ENCODE results near the gene FAM118A.
"Not testable (repeated sequence)": the region's sequence is repeated elsewhere in the genome, so short reads cannot be mapped to it uniquely, and the experiment has no call there.

Gene FAM118A

GRCh38 chr22:45268958-45269844 lies 40.5 kb upstream of the FAM118A start:
- Histone ChIP-seq H3K27ac (ENCODE audit: low read depth in 2 of 2, low read length in 2 of 2) (peak overlapping the region; percentile 9 to 58), H3K9me3 (ENCODE audit: control insufficient read depth in 2 of 2, low read length in 2 of 2) (no peaks in the 10 kb centered on the region), H3K27me3 (ENCODE audit: control insufficient read depth in 2 of 2, insufficient read depth in 2 of 2, low read length in 2 of 2) (no peaks in the 10 kb centered on the region), H3K9ac (ENCODE audit: low read depth in 1 of 2, low read length in 2 of 2) (peak overlapping the region; percentile 69 to 75), H3K36me3 (ENCODE audit: control insufficient read depth in 2 of 2, insufficient read depth in 2 of 2, low read length in 2 of 2) (no peaks in the 10 kb centered on the region), H3K4me3 (ENCODE audit: low read length in 2 of 2) (peak overlapping the region; percentile 63 to 81), H3K4me1 (ENCODE audit: control insufficient read depth in 2 of 2, insufficient read depth in 2 of 2, low read length in 2 of 2) (peaks cover 32 to 40% of the 10 kb centered on the region in 2 donors)

- Histone ChIP-seq H3K36me3 (ENCODE audit: control insufficient read depth in 2 of 2, insufficient read depth in 2 of 2, low read length in 2 of 2) (no peaks in the 10 kb centered on the region), H3K4me3 (ENCODE audit: low read length in 2 of 2) (no peak overlapping the region), H3K27me3 (ENCODE audit: control insufficient read depth in 2 of 2, insufficient read depth in 2 of 2, low read length in 2 of 2) (no peaks in the 10 kb centered on the region), H3K9me3 (ENCODE audit: control insufficient read depth in 2 of 2, low read length in 2 of 2) (no peaks in the 10 kb centered on the region), H3K4me1 (ENCODE audit: control insufficient read depth in 2 of 2, insufficient read depth in 2 of 2, low read length in 2 of 2) (peaks cover 32 to 40% of the 10 kb centered on the region in 2 donors), H3K9ac (ENCODE audit: low read depth in 1 of 2, low read length in 2 of 2) (no peak overlapping the region), H3K27ac (ENCODE audit: low read depth in 2 of 2, low read length in 2 of 2) (no peak overlapping the region)
These were observed 39.4 kb upstream of the FAM118A start for GRCh38 chr22:45270095-45271020.

GRCh38 chr22:45271667-45272201 lies 38.0 kb upstream of the FAM118A start:
- Histone ChIP-seq H3K36me3 (ENCODE audit: control insufficient read depth in 2 of 2, insufficient read depth in 2 of 2, low read length in 2 of 2) (no peaks in the 10 kb centered on the region), H3K9me3 (ENCODE audit: control insufficient read depth in 2 of 2, low read length in 2 of 2) (no peaks in the 10 kb centered on the region), H3K9ac (ENCODE audit: low read depth in 1 of 2, low read length in 2 of 2) (peak overlapping the region; percentile 32 to 53), H3K4me3 (ENCODE audit: low read length in 2 of 2) (peak overlapping the region in 1 of 2 donors; percentile 7), H3K4me1 (ENCODE audit: control insufficient read depth in 2 of 2, insufficient read depth in 2 of 2, low read length in 2 of 2) (peaks cover 32 to 40% of the 10 kb centered on the region in 2 donors), H3K27me3 (ENCODE audit: control insufficient read depth in 2 of 2, insufficient read depth in 2 of 2, low read length in 2 of 2) (no peaks in the 10 kb centered on the region), H3K27ac (ENCODE audit: low read depth in 2 of 2, low read length in 2 of 2) (peak overlapping the region; percentile 62 to 78)

GRCh38 chr22:45272498-45272897 lies 37.2 kb upstream of the FAM118A start:
- H3K36me3 ChIP-seq (ENCODE audit: control insufficient read depth in 2 of 2, insufficient read depth in 2 of 2, low read length in 2 of 2) = no peaks in the 10 kb centered on the region
- H3K27me3 ChIP-seq (ENCODE audit: control insufficient read depth in 2 of 2, insufficient read depth in 2 of 2, low read length in 2 of 2) = no peaks in the 10 kb centered on the region
- peaks cover 32 to 40% of the 10 kb centered on the region in 2 donors for H3K4me1 ChIP-seq (ENCODE audit: control insufficient read depth in 2 of 2, insufficient read depth in 2 of 2, low read length in 2 of 2)
- H3K27ac ChIP-seq (ENCODE audit: low read depth in 2 of 2, low read length in 2 of 2) = peak overlapping the region; percentile 62 to 78
- H3K9ac ChIP-seq (ENCODE audit: low read depth in 1 of 2, low read length in 2 of 2) = peak overlapping the region; percentile 32 to 53
- H3K4me3 ChIP-seq (ENCODE audit: low read length in 2 of 2) = no peak overlapping the region
- H3K9me3 ChIP-seq (ENCODE audit: control insufficient read depth in 2 of 2, low read length in 2 of 2) = no peaks in the 10 kb centered on the region

- Histone ChIP-seq H3K4me1 (ENCODE audit: control insufficient read depth in 2 of 2, insufficient read depth in 2 of 2, low read length in 2 of 2) (peaks cover 32 to 40% of the 10 kb centered on the region in 2 donors), H3K27me3 (ENCODE audit: control insufficient read depth in 2 of 2, insufficient read depth in 2 of 2, low read length in 2 of 2) (no peaks in the 10 kb centered on the region), H3K9ac (ENCODE audit: low read depth in 1 of 2, low read length in 2 of 2) (peak overlapping the region in 1 of 2 donors; percentile 52), H3K9me3 (ENCODE audit: control insufficient read depth in 2 of 2, low read length in 2 of 2) (no peaks in the 10 kb centered on the region), H3K27ac (ENCODE audit: low read depth in 2 of 2, low read length in 2 of 2) (peak overlapping the region; percentile 78 to 83), H3K4me3 (ENCODE audit: low read length in 2 of 2) (peak overlapping the region; percentile 31 to 44), H3K36me3 (ENCODE audit: control insufficient read depth in 2 of 2, insufficient read depth in 2 of 2, low read length in 2 of 2) (no peaks in the 10 kb centered on the region)
These were observed 36.2 kb upstream of the FAM118A start for GRCh38 chr22:45273452-45274075.

GRCh38 chr22:45276507-45277105 lies 33.1 kb upstream of the FAM118A start:
- Histone ChIP-seq H3K27me3 (ENCODE audit: control insufficient read depth in 2 of 2, insufficient read depth in 2 of 2, low read length in 2 of 2) (no peaks in the 10 kb centered on the region), H3K9ac (ENCODE audit: low read depth in 1 of 2, low read length in 2 of 2) (no peak overlapping the region), H3K4me3 (ENCODE audit: low read length in 2 of 2) (no peak overlapping the region), H3K36me3 (ENCODE audit: control insufficient read depth in 2 of 2, insufficient read depth in 2 of 2, low read length in 2 of 2) (no peaks in the 10 kb centered on the region), H3K9me3 (ENCODE audit: control insufficient read depth in 2 of 2, low read length in 2 of 2) (no peaks in the 10 kb centered on the region), H3K27ac (ENCODE audit: low read depth in 2 of 2, low read length in 2 of 2) (no peak overlapping the region), H3K4me1 (ENCODE audit: control insufficient read depth in 2 of 2, insufficient read depth in 2 of 2, low read length in 2 of 2) (peaks cover 27 to 36% of the 10 kb centered on the region in 2 donors)

- H3K4me3 ChIP-seq (ENCODE audit: low read length in 2 of 2); H3K9me3 ChIP-seq (ENCODE audit: control insufficient read depth in 2 of 2, low read length in 2 of 2); H3K27me3 ChIP-seq (ENCODE audit: control insufficient read depth in 2 of 2, insufficient read depth in 2 of 2, low read length in 2 of 2); H3K36me3 ChIP-seq (ENCODE audit: control insufficient read depth in 2 of 2, insufficient read depth in 2 of 2, low read length in 2 of 2); H3K9ac ChIP-seq (ENCODE audit: low read depth in 1 of 2, low read length in 2 of 2); H3K27ac ChIP-seq (ENCODE audit: low read depth in 2 of 2, low read length in 2 of 2): not testable (repeated sequence)
- peaks cover 17 to 25% of the 10 kb centered on the region in 2 donors for H3K4me1 ChIP-seq (ENCODE audit: control insufficient read depth in 2 of 2, insufficient read depth in 2 of 2, low read length in 2 of 2)
These were observed 32.0 kb upstream of the FAM118A start for GRCh38 chr22:45277720-45278119.

GRCh38 chr22:45278125-45278524 lies 31.6 kb upstream of the FAM118A start:
- no peaks in the 10 kb centered on the region for H3K9me3 ChIP-seq (ENCODE audit: control insufficient read depth in 2 of 2, low read length in 2 of 2)
- H3K9ac ChIP-seq (ENCODE audit: low read depth in 1 of 2, low read length in 2 of 2) = no peak overlapping the region
- H3K4me3 ChIP-seq (ENCODE audit: low read length in 2 of 2) = no peak overlapping the region
- H3K36me3 ChIP-seq (ENCODE audit: control insufficient read depth in 2 of 2, insufficient read depth in 2 of 2, low read length in 2 of 2) = no peaks in the 10 kb centered on the region
- H3K27me3 ChIP-seq (ENCODE audit: control insufficient read depth in 2 of 2, insufficient read depth in 2 of 2, low read length in 2 of 2) = no peaks in the 10 kb centered on the region
- H3K4me1 ChIP-seq (ENCODE audit: control insufficient read depth in 2 of 2, insufficient read depth in 2 of 2, low read length in 2 of 2) = peaks cover 15 to 23% of the 10 kb centered on the region in 2 donors
- no peak overlapping the region for H3K27ac ChIP-seq (ENCODE audit: low read depth in 2 of 2, low read length in 2 of 2)

GRCh38 chr22:45280587-45280980 lies 29.1 kb upstream of the FAM118A start:
- Histone ChIP-seq H3K4me1 (ENCODE audit: control insufficient read depth in 2 of 2, insufficient read depth in 2 of 2, low read length in 2 of 2) (peaks cover 13 to 14% of the 10 kb centered on the region in 2 donors), H3K27me3 (ENCODE audit: control insufficient read depth in 2 of 2, insufficient read depth in 2 of 2, low read length in 2 of 2) (no peaks in the 10 kb centered on the region), H3K9ac (ENCODE audit: low read depth in 1 of 2, low read length in 2 of 2) (no peak overlapping the region), H3K36me3 (ENCODE audit: control insufficient read depth in 2 of 2, insufficient read depth in 2 of 2, low read length in 2 of 2) (no peaks in the 10 kb centered on the region), H3K4me3 (ENCODE audit: low read length in 2 of 2) (no peak overlapping the region), H3K9me3 (ENCODE audit: control insufficient read depth in 2 of 2, low read length in 2 of 2) (no peaks in the 10 kb centered on the region), H3K27ac (ENCODE audit: low read depth in 2 of 2, low read length in 2 of 2) (peak overlapping the region; percentile 46 to 48)

Data from mucosa of rectum (tissue), 2 donors.